RWPE2 (cell line): ENCODE data around the gene ZBTB37.
"Not testable (repeated sequence)": the region's sequence is repeated elsewhere in the genome, so short reads cannot be mapped to it uniquely, and the experiment has no call there.

Experiments
- ATAC-seq: fragments of 200-7000 bp; cut with Tn5 transposase; 3 replicates; pipeline ENCODE4 v1.9.1; 2021; ENCODE audit warnings: low read depth
- DNase-seq: peaks from one replicate; pipeline ENCODE4 v3.0.0-alpha.2; 2020; ENCODE audit warnings: low spot score
- H3K27ac ChIP-seq: fragments of 450-650 bp; 2 replicates; pipeline ENCODE4 v1.5.1; 2017; ENCODE audit warnings: mild to moderate bottlenecking; ENCODE audit not compliant: poor library complexity, severe bottlenecking
- H3K27me3 ChIP-seq: fragments of 250-450 bp; sonication (Bioruptor Pico); 2 replicates; pipeline ENCODE4 v1.5.1; 2021; ENCODE audit warnings: mild to moderate bottlenecking, moderate library complexity; ENCODE audit not compliant: insufficient read depth, poor library complexity, severe bottlenecking
- H3K36me3 ChIP-seq: fragments of 250-450 bp; sonication (Bioruptor Pico); 2 replicates; pipeline ENCODE4 v1.5.1; 2020; ENCODE audit warnings: low read depth, mild to moderate bottlenecking, moderate library complexity
- H3K4me1 ChIP-seq: fragments of 250-450 bp; sonication (Bioruptor Pico); 2 replicates; pipeline ENCODE4 v1.5.1; 2021; ENCODE audit warnings: mild to moderate bottlenecking, moderate library complexity; ENCODE audit not compliant: insufficient read depth, poor library complexity, severe bottlenecking
- H3K4me3 ChIP-seq: fragments of 250-450 bp; sonication (Bioruptor Pico); 2 replicates; pipeline ENCODE4 v1.5.1; 2021; ENCODE audit warnings: mild to moderate bottlenecking, moderate library complexity; ENCODE audit not compliant: severe bottlenecking
- H3K9me3 ChIP-seq: fragments of 250-450 bp; sonication (Bioruptor Pico); 2 replicates; pipeline ENCODE4 v1.5.1; 2021; ENCODE audit warnings: mild to moderate bottlenecking, moderate library complexity; ENCODE audit not compliant: severe bottlenecking
- CTCF ChIP-seq: fragments of 450-650 bp; IDR thresholded peaks from one replicate; pipeline ENCODE4 v1.5.1; 2017; ENCODE audit warnings: mild to moderate bottlenecking, moderate library complexity; ENCODE audit not compliant: poor library complexity, severe bottlenecking

ZBTB37 gene

GRCh38 chr1:173878251-173878650 lies 10.1 kb downstream of the ZBTB37 start:
- H3K27ac ChIP-seq = no peak overlapping the region
- no peak overlapping the region for H3K4me3 ChIP-seq
- H3K36me3 ChIP-seq = peaks cover 26% of the 10 kb centered on the region
- no peak for TF ChIP-seq CTCF
- no peaks in the 10 kb centered on the region for H3K4me1 ChIP-seq
- H3K27me3 ChIP-seq = no peaks in the 10 kb centered on the region
- no peaks in the 10 kb centered on the region for H3K9me3 ChIP-seq
- no peak for ATAC-seq
- DNase-seq = no peak

- H3K27me3 ChIP-seq, H3K27ac ChIP-seq, H3K4me3 ChIP-seq, H3K9me3 ChIP-seq, DNase-seq, H3K4me1 ChIP-seq, ATAC-seq: not testable (repeated sequence)
- H3K36me3 ChIP-seq = peaks cover 15% of the 10 kb centered on the region
These were observed 12.9 kb downstream of the ZBTB37 start for GRCh38 chr1:173881117-173881516.

- Histone ChIP-seq H3K27me3 (no peaks in the 10 kb centered on the region), H3K9me3 (no peaks in the 10 kb centered on the region), H3K4me3 (no peak overlapping the region), H3K4me1 (no peaks in the 10 kb centered on the region), H3K36me3 (peaks cover 20% of the 10 kb centered on the region), H3K27ac (no peak overlapping the region)
- no peak for TF ChIP-seq CTCF
- DNase-seq = no peak
- no peak for ATAC-seq
These were observed 16.5 kb downstream of the ZBTB37 start for GRCh38 chr1:173884701-173885100.

- no peak for TF ChIP-seq CTCF
- DNase-seq = no peak
- Histone ChIP-seq H3K36me3 (peaks cover 20% of the 10 kb centered on the region), H3K9me3 (no peaks in the 10 kb centered on the region), H3K4me1 (no peaks in the 10 kb centered on the region), H3K27me3 (no peaks in the 10 kb centered on the region), H3K27ac (no peak overlapping the region), H3K4me3 (no peak overlapping the region)
- no peak for ATAC-seq
These were observed 18.8 kb downstream of the ZBTB37 start for GRCh38 chr1:173886746-173887611.

GRCh38 chr1:173887627-173888026 lies 19.4 kb downstream of the ZBTB37 start:
- TF ChIP-seq CTCF = no peak

More at GRCh38 chr1:173887627-173888026, 19.4 kb downstream of the ZBTB37 start:
- H3K9me3 ChIP-seq = no peaks in the 10 kb centered on the region
- DNase-seq (no peak), ATAC-seq (no peak)
- no peaks in the 10 kb centered on the region for H3K27me3 ChIP-seq
- H3K4me1 ChIP-seq = no peaks in the 10 kb centered on the region
- H3K27ac ChIP-seq = no peak overlapping the region
- no peak overlapping the region for H3K4me3 ChIP-seq
- peaks cover 20% of the 10 kb centered on the region for H3K36me3 ChIP-seq
